ENCODE measurements around the gene SCGB1C2. TPM values are rescaled to one million over a fixed set of nuclear protein-coding genes. Genes with fewer than 3 reads are reported as not detected.
"Not testable (repeated sequence)": the region's sequence is repeated elsewhere in the genome, so short reads cannot be mapped to it uniquely, and the experiment has no call there.

The SCGB1C2 gene
- total RNA-seq, 1 donor from 2014 or later = not detected

DNA sequence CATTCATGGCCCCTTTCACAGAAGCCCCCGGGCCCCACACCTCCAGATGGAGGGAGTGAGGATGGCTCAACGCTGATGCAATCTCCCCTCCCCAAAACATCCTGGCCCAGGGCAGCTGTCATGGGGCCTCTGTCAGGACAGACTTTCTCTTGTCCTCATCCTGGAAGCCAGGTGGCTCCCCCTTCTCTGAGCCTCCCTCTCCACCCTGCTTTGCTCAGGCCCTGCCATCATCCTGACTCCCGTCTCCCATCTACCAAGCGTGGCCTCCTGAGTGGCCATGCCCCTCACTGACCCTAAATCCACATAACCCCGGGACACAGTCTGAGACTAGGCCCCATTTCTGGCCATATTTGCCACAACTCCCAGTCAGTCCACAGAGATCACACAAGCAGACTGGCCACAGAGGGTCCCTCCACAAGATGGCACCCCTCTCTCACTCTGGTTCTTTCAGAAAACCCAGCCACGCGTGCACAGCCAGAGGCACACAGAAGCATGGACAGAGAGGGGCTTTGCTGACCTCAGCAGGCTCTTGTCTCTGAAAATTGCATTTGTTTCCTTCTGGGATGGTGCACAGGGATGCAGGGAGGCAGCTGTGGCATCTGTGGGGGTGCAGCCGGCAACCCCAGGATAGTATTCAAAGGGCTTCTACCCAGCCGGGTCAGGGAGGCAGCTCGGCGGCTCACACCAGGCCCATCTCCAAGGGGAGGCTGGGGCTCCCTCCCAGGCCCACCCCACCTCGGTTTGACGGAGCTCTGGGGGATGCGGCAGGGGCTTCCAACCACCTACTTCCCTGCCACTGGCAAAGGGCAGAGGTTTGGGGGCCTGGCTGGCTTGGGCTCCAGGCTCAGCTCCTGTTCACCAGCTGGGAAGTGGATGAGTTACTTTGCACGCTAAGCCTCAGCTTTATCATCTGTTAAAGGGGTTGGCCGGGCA is 27.2 kb downstream of the SCGB1C2 start:
- intact Hi-C loops (cut with micrococcal nuclease) = no loop called here
- ATAC-seq = peak; percentile 77
- peak; percentile 55 for DNase-seq

DNA sequence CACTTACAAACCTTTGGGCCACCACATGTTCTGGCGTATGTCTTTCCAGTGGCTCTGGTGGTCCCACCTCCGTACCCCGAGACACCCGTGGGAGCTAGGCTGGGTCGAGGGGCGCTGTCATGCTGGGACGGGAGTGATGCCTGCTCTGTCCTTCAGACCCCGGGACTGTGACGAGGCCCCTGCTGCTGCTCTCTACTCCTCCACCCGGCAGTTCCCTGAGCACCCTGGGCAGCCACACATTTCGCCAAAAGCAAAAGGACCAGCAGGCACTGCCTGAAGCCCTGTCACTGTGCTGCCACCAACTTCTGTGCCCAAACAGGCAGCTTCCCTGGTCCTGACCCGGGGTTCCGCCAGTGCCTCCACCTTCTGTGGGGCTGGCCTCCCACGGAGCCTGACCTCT is 28.6 kb downstream of the SCGB1C2 start:
- intact Hi-C loops (cut with micrococcal nuclease) = no loop called here
- DNase-seq = no peak
- ATAC-seq = no peak

DNA sequence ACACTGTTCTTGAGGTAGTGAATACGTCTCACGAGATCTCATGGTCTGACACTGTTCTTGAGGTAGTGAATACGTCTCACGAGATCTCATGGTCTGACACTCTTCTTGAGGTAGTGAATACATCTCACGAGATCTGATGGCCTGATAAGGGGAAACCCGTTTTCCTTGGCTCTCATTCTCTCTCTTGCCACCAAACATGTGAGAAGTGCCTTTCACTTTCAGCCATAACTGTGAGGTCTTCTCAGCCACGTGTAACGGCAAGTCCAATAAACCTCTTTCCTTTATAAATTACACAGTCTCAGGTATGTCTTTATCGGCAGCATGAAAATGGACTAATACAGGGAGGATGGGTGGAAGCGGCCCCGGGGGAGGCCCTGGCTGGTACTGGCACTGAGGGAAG is 31.2 kb downstream of the SCGB1C2 start:
- DNase-seq; intact Hi-C loops (cut with micrococcal nuclease); ATAC-seq: not testable (repeated sequence)

DNA sequence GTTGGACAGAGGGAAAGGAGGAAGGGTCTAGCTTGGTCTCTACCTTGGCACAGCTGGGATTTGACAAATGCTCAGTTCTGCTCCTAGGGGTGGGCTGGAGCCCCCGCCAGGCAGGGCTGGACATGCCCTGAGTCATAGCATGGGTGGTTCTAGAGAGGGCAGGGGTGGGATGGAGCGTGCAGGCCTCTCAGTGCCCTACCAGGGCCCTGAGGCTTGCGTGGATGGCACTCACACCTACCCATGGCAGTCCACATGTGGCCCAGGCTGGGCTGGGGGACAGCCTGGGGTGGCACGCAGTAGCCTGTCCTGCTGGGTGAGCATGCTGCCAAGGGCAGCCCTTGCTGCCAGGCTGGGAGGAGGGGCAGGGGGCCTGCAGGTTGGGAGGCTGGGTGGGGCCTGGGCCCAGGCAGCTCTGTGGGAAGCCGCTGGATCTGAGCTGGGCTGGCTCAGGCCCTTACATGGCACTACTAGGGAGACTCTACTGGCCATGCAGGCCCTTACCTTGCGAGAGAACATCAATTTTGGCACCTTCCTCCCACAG is 32.8 kb downstream of the SCGB1C2 start:
- DNase-seq (no peak), ATAC-seq (no peak)
- intact Hi-C loops (cut with micrococcal nuclease) = no loop called here

DNA sequence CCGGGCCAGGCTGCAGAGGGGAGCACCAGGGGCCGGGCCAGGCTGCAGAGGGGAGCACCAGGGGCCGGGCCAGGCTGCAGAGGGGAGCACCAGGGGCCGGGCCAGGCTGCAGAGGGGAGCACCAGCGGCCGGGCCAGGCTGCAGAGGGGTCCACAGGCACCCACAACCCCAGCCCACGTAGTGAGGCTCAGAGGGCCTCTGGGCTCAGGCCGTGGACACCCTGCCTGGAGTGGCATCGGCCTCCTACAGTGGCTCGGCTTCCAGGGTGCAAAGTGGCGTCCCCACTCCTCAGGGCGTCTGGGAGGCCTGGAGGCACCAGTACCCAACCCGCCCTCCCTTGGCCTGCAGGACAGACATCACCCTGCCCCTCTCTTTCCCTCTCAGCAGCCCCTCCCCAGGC is 34.5 kb downstream of the SCGB1C2 start:
- intact Hi-C loops (cut with micrococcal nuclease) = no loop called here
- DNase-seq = no peak
- ATAC-seq = no peak

- intact Hi-C loops (cut with micrococcal nuclease) = no loop called here
- no peak for ATAC-seq
- DNase-seq = no peak
Observed at GRCh38 chr17:172401-172800, 35.0 kb downstream of the SCGB1C2 start.

GRCh38 chr17:173166-173911 is 36.0 kb downstream of the SCGB1C2 start:
- DNase-seq = no peak
- intact Hi-C loops (cut with micrococcal nuclease) = no loop called here
- ATAC-seq = no peak

- intact Hi-C loops (cut with micrococcal nuclease) = no loop called here
- DNase-seq = no peak
- ATAC-seq = no peak
Observed at GRCh38 chr17:177155-177554, 39.8 kb downstream of the SCGB1C2 start.

DNA sequence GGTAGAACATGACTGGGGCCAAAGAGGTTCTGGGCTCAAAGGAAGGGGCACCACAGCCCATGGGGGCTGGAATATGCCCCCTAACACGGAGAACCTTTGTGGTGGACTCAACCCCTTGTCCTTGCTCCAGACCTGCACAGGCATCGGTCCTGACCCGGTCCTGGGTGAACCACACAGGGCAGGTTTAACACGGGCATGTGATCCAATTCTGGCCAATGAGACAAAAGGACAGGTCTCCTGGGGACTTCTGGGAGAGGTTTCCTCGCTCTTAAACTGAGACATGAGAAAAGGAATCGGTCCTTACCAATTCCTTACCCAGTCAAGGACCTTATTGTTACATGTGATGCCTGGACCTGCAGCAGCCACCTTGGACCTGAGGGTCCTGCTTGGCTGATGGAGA is 40.4 kb downstream of the SCGB1C2 start:
- DNase-seq (no peak), ATAC-seq (no peak)
- intact Hi-C loops (cut with micrococcal nuclease) = no loop called here

- DNase-seq (no peak), ATAC-seq (no peak)
- intact Hi-C loops (cut with micrococcal nuclease) = no loop called here
Observed at GRCh38 chr17:178292-179065, 41.1 kb downstream of the SCGB1C2 start.

GRCh38 chr17:179066-179432 is 41.7 kb downstream of the SCGB1C2 start:
- intact Hi-C loops (cut with micrococcal nuclease) = no loop called here
- ATAC-seq (peak; percentile 9), DNase-seq (no peak)

GRCh38 chr17:179781-180380 is 42.5 kb downstream of the SCGB1C2 start:
- no peak for DNase-seq
- ATAC-seq = peak; percentile 5
- intact Hi-C loops (cut with micrococcal nuclease) = no loop called here

DNA sequence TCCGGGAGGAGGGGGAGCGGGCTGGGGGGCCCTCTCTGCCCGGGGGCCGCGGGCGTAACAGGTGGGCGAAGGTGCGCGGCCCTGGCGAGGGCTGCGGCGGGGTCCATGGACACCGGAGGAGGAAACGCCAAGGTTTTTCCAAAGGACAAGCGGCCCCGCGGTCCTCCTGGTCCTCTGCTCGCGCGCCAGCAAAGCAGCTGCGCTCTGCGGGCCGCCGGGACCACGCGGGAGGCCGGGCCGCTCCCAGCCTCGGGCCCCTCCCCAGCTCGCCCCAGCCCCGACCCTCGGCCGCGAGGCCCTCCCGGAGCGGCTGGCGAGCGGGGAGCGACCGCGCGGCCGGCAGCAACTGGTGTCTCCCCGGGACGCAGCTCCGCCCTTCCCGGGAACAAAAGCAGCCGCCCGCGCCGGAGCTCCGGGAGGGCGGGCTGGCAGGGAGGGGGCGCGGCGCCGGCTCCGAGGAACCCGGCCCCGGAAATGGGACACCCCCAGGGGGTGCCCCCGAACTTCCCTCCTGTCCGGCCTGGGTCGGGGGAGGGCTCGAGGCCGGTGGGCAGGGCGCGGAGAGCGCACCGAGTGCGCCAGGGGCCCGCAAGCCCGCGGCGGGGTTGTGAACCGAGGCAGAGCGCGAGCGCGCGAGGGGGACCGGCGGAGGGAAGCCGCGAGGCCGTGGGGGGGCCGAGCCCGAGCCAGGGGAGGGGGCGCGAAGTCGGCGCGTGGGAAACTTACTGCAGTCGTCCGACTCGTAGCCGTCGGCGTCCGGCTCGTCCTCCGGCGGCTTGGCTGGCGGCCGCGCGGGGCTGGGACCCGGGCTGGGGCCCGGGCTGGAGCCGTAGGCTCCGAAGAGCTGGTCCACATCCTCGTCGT is 43.2 kb downstream of the SCGB1C2 start:
- intact Hi-C loops (cut with micrococcal nuclease) = no loop called here
- ATAC-seq = peak; percentile 48
- peak; percentile 50 for DNase-seq

DNA sequence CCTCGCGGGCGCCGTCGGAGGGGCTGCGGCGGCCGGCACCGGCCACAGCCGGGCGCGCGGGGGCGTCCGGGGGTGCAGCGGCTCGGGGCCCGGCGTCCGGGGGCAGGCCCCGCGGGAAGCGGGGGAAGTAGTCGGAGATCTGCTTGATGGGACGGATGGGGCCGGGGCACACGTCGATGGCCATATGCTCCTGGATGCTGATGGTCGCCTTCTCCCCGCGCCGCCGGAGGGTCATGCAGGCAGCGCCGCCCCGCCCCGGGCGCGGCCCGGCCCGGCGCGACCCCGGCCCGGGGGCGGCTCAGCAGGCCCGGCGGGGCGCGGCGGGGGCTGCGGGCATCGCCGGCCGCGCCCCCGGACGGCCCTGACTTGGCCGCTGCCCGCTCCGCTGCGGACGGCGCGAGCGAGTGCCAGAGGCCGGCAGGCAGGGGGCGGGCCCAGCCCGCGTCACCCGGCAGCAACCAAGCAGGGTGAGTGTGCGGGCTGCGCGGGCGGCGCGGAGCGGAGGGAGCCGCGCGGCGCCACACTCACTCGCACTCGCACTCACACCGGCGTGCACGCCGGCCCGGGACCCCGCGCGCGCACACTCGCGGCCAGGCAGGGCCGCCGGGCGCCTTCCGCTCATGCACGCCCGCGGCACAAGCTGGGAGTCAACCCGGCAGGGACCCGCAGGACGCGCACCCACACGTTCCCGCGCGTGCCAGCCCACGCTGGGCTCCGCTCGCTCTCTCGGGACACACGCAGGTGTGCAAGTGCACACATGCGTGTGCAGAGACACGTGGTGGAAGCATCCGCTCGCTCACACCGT is 44.1 kb downstream of the SCGB1C2 start, which contains the start of gene DOC2B:
Gene DOC2B (minus strand): TSS at position 406 of the 805 bp plus-strand sequence. CDS start 171 bp downstream, at position 235.
- peak; percentile 79 for ATAC-seq
- DNase-seq = peak; percentile 81
- intact Hi-C loops (cut with micrococcal nuclease) = no loop called here

GRCh38 chr17:182050-182751 is 44.8 kb downstream of the SCGB1C2 start:
- intact Hi-C loops (cut with micrococcal nuclease) = no loop called here
- no peak for DNase-seq
- ATAC-seq = peak; percentile 28

- no peak for DNase-seq
- intact Hi-C loops (cut with micrococcal nuclease) = no loop called here
- no peak for ATAC-seq
Observed at GRCh38 chr17:183021-183420, 45.7 kb downstream of the SCGB1C2 start.

Data from left ventricle myocardium superior (tissue), 1 donor.